Prostate gland (tissue), 2 donors: Measurements from ENCODE around the gene TNS4. TPM values are rescaled to one million over a fixed set of nuclear protein-coding genes. Genes with fewer than 3 reads are reported as not detected.

Experiments used
- DNase-seq: peaks from one replicate; pipeline ENCODE4 v3.0.0-alpha.2; 2019; ENCODE audit warnings: low spot score
- H3K27ac ChIP-seq, 2 donors: fragments of 200-600 bp; sonication (generic); 2 replicates each; pipeline ENCODE4 v1.5.1; 2017 to 2019
- H3K27me3 ChIP-seq: fragments of 200-600 bp; sonication (generic); replicated peaks from 2 replicates; pipeline ENCODE4 v1.5.1; 2019; ENCODE audit not compliant: insufficient read depth
- H3K36me3 ChIP-seq, 2 donors: fragments of 200-600 bp; sonication (generic); 1 replicate in 1 of 2; 2 replicates in 1 of 2; pipeline versions ENCODE4 v1.5.1 to v1.8.1; 2017 to 2019
- H3K4me1 ChIP-seq: fragments of 200-600 bp; sonication (generic); replicated peaks from 2 replicates; pipeline ENCODE4 v1.5.1; 2019
- H3K4me3 ChIP-seq, 2 donors: fragments of 200-600 bp; sonication (generic); 2 replicates each; pipeline ENCODE4 v1.5.1; 2017 to 2019
- H3K9me3 ChIP-seq: fragments of 200-600 bp; sonication (generic); 2 replicates; pipeline ENCODE4 v1.5.1; 2017
- CTCF ChIP-seq, 4 experiments: fragments of 200-600 bp in 2 of 4; fragments of 450-650 bp in 2 of 4; sonication (generic) in 2 of 4; IDR thresholded peaks; 1 replicate in 3 of 4; 2 replicates in 1 of 4; pipeline ENCODE4 v1.5.1; 2016 to 2019; ENCODE audit warnings: antibody characterized with exemption in 4 of 4, mild to moderate bottlenecking in 2 of 4, moderate library complexity in 2 of 4
- POLR2A ChIP-seq: fragments of 450-650 bp; IDR thresholded peaks from one replicate; pipeline ENCODE4 v1.6.1; 2016; ENCODE audit warnings: antibody characterized with exemption, mild to moderate bottlenecking
- POLR2AphosphoS5 ChIP-seq: sonication (generic); formaldehyde crosslinking; IDR thresholded peaks from one replicate; pipeline ENCODE4 v1.6.1; 2017; ENCODE audit warnings: antibody characterized with exemption
- WGBS: methylation state at CpG from one replicate; pipeline ENCODE4 v1.1.5; 2018; 5-methylcytosine and 5-hydroxymethylcytosine counted together
- intact Hi-C: fragments of 100-400 bp; cut with DNase I; formaldehyde crosslinking; loops from one replicate; pipeline ENCODE4 v1.14.2; 2022
- total RNA-seq, 2 donors: library from RNA; depleted of rRNA; stranded (reverse); fragments of >200 nt; gene quantifications; one replicate each; pipeline ENCODE4 v1.1.0, GENCODE V29; 2016

Gene TNS4
- total RNA-seq, 2 donors from 2014 or later = 51.3 to 56.1 TPM

- Histone ChIP-seq H3K36me3 (no peaks in the 10 kb centered on the region), H3K9me3 (no peaks in the 10 kb centered on the region), H3K27ac (no peak overlapping the region), H3K27me3 (no peaks in the 10 kb centered on the region), H3K4me1 (no peaks in the 10 kb centered on the region), H3K4me3 (no peak overlapping the region)
- DNase-seq = no peak
- intact Hi-C loops = loop anchor here (5.0 kb wide), 1 partner anchor 92 kb away; no protein-coding TSS in a partner anchor
- WGBS = 78% methylated on average over 4 of the region's 4 CpGs
- TF ChIP-seq CTCF (IDR thresholded peaks at IDR 0.05) (no peak), POLR2A (no peak), POLR2AphosphoS5 (no peak)
Observed at GRCh38 chr17:40440166-40440565, 61.3 kb downstream of the TNS4 start.

GRCh38 chr17:40437095-40437732, 64.2 kb downstream of the TNS4 start:
- no peaks in the 10 kb centered on the region for H3K27me3 ChIP-seq
- TF ChIP-seq CTCF (IDR thresholded peaks at IDR 0.05) = no peak
- TF ChIP-seq POLR2AphosphoS5 = no peak
- no peak for TF ChIP-seq POLR2A
- no peaks in the 10 kb centered on the region for H3K36me3 ChIP-seq
- 57% methylated on average over 5 of the region's 5 CpGs for WGBS
- intact Hi-C loops = loop anchor here (5.0 kb wide), 1 partner anchor 35 kb away; no protein-coding TSS in a partner anchor
- no peak for DNase-seq
- H3K27ac ChIP-seq = no peak overlapping the region
- no peak overlapping the region for H3K4me3 ChIP-seq
- H3K4me1 ChIP-seq = no peaks in the 10 kb centered on the region
- no peaks in the 10 kb centered on the region for H3K9me3 ChIP-seq

- no peak for DNase-seq
- TF ChIP-seq POLR2AphosphoS5 (no peak), POLR2A (no peak)
- intact Hi-C loops = loop anchor here (5.0 kb wide), 1 partner anchor 34 kb away; no protein-coding TSS in a partner anchor
Observed at GRCh38 chr17:40436636-40437035, 64.8 kb downstream of the TNS4 start.

GRCh38 chr17:40433551-40434415, 67.6 kb downstream of the TNS4 start:
- peak overlapping the region; percentile 47 to 66 for H3K27ac ChIP-seq
- 81% methylated on average over 6 of the region's 6 CpGs for WGBS
- H3K9me3 ChIP-seq = no peaks in the 10 kb centered on the region
- no peak for DNase-seq
- intact Hi-C loops = no loop called here
- H3K36me3 ChIP-seq = no peaks in the 10 kb centered on the region
- no peaks in the 10 kb centered on the region for H3K27me3 ChIP-seq
- no peak overlapping the region for H3K4me3 ChIP-seq
- TF ChIP-seq POLR2AphosphoS5 = no peak
- TF ChIP-seq CTCF (IDR thresholded peaks at IDR 0.05) = peak in 1 of 4 experiments; percentile 53
- H3K4me1 ChIP-seq = no peaks in the 10 kb centered on the region

More at GRCh38 chr17:40436636-40437035, 64.8 kb downstream of the TNS4 start:
- Histone ChIP-seq H3K9me3 (no peaks in the 10 kb centered on the region), H3K27me3 (no peaks in the 10 kb centered on the region), H3K4me3 (no peak overlapping the region), H3K4me1 (no peaks in the 10 kb centered on the region), H3K27ac (no peak overlapping the region), H3K36me3 (no peaks in the 10 kb centered on the region)
- WGBS = 66% methylated on average over 5 of the region's 5 CpGs

GRCh38 chr17:40432864-40433528, 68.4 kb downstream of the TNS4 start:
- Histone ChIP-seq H3K4me3 (no peak overlapping the region), H3K4me1 (no peaks in the 10 kb centered on the region), H3K27ac (peak overlapping the region; percentile 47 to 66), H3K27me3 (no peaks in the 10 kb centered on the region), H3K36me3 (no peaks in the 10 kb centered on the region), H3K9me3 (no peaks in the 10 kb centered on the region)
- WGBS = 35% methylated on average over 2 of the region's 2 CpGs
- DNase-seq = no peak
- intact Hi-C loops = no loop called here
- TF ChIP-seq POLR2AphosphoS5 (peak; percentile 26), POLR2A (no peak), CTCF (IDR thresholded peaks at IDR 0.05) (no peak)
